ENCODE data around the gene LAS1L. TPM values are rescaled to one million over a fixed set of nuclear protein-coding genes. Genes with fewer than 3 reads are reported as not detected.
"Not testable (repeated sequence)": the region's sequence is repeated elsewhere in the genome, so short reads cannot be mapped to it uniquely, and the experiment has no call there.

Gene LAS1L
- total RNA-seq, 1 donor from 2014 or later, result 41.6 TPM

- intact Hi-C loops (cut with micrococcal nuclease), result not testable (repeated sequence)
These were observed 15.6 kb downstream of the LAS1L start for GRCh38 chrX:65518980-65519379.

GRCh38 chrX:65517923-65518322, 16.7 kb downstream of the LAS1L start:
- intact Hi-C loops (cut with micrococcal nuclease), result no loop called here

GRCh38 chrX:65516756-65517155, 17.8 kb downstream of the LAS1L start:
- intact Hi-C loops (cut with micrococcal nuclease), result no loop called here

- intact Hi-C loops (cut with micrococcal nuclease), result no loop called here
These were observed 21.0 kb downstream of the LAS1L start for GRCh38 chrX:65513610-65514009.

- intact Hi-C loops (cut with micrococcal nuclease), result no loop called here
These were observed 25.2 kb downstream of the LAS1L start for GRCh38 chrX:65509400-65509799.

- intact Hi-C loops (cut with micrococcal nuclease), result no loop called here
These were observed 25.7 kb downstream of the LAS1L start for GRCh38 chrX:65508851-65509250.

- intact Hi-C loops (cut with micrococcal nuclease), result no loop called here
These were observed 32.0 kb downstream of the LAS1L start for GRCh38 chrX:65502618-65503017.

GRCh38 chrX:65493431-65493830, 41.2 kb downstream of the LAS1L start:
- intact Hi-C loops (cut with micrococcal nuclease), result no loop called here

GRCh38 chrX:65491620-65492019, 43.0 kb downstream of the LAS1L start:
- intact Hi-C loops (cut with micrococcal nuclease), result no loop called here

GRCh38 chrX:65488495-65488894, 46.1 kb downstream of the LAS1L start:
- intact Hi-C loops (cut with micrococcal nuclease), result no loop called here

GRCh38 chrX:65480960-65481359, 53.6 kb downstream of the LAS1L start:
- intact Hi-C loops (cut with micrococcal nuclease), result no loop called here

- intact Hi-C loops (cut with micrococcal nuclease), result not testable (repeated sequence)
These were observed 55.5 kb downstream of the LAS1L start for GRCh38 chrX:65479102-65479501.

- intact Hi-C loops (cut with micrococcal nuclease), result no loop called here
These were observed 58.0 kb downstream of the LAS1L start for GRCh38 chrX:65476564-65476963.

- intact Hi-C loops (cut with micrococcal nuclease), result no loop called here
These were observed 71.0 kb downstream of the LAS1L start for GRCh38 chrX:65463550-65463949.

Other genes starting within 250 kb of the LAS1L start
- gene MSN, start 132.9 kb upstream of the LAS1L start, total RNA-seq, result 619 and 621 TPM in 2 replicates

All from T-helper 2 cell treated with Interferon-gamma antibody and Interleukin-4, amounts not matched to agents 100 ng/mL and 5 ng/mL, for 36 hours (primary cell).